ENCODE data around the gene KRT85. TPM values are rescaled to one million over a fixed set of nuclear protein-coding genes. Genes with fewer than 3 reads are reported as not detected.

The KRT85 gene
- total and polyA plus RNA-seq, 2 of the 13 experiments (the other 11 are each of a cell fraction or from before 2014, with no cell fraction given): not detected

GRCh38 chr12:52338241-52338960, 28.9 kb downstream of the KRT85 start:
- DNase-seq (ENCODE audit: low spot score) (no peak), ATAC-seq (no peak), FAIRE-seq (no peak)
- Histone ChIP-seq H3K4me3 (replicated peaks in 1 of 3; ENCODE audit: insufficient read depth in 1 of 3, low read depth in 2 of 3, low read length in 3 of 3) (no peak overlapping the region), H3K4me1 (ENCODE audit: insufficient read depth, low read length) (no peaks in the 10 kb centered on the region), H3K4me2 (ENCODE audit: low read depth, low read length) (no peak overlapping the region), H2AFZ (ENCODE audit: low read length) (no peak overlapping the region), H4K20me1 (ENCODE audit: insufficient read depth, low read length) (no peaks in the 10 kb centered on the region), H3K27me3 (ENCODE audit: control insufficient read depth in 1 of 2, insufficient read depth in 2 of 2, low read length in 2 of 2) (peaks cover 3 to 24% of the 10 kb centered on the region in 2 experiments; a peak in 2 of 5 replicates), H3K79me2 (ENCODE audit: insufficient read depth, low read length) (no peaks in the 10 kb centered on the region), H3K36me3 (replicated peaks in 1 of 2; ENCODE audit: control insufficient read depth in 1 of 2, insufficient read depth in 2 of 2, low read length in 2 of 2) (no peaks in the 10 kb centered on the region), H3K9me3 (ENCODE audit: low read length) (no peaks in the 10 kb centered on the region), H3K9ac (ENCODE audit: insufficient read depth, low read depth, low read length) (no peak overlapping the region), H3K27ac (ENCODE audit: extremely low read length, insufficient read depth, low read length) (no peak overlapping the region)
- 21% methylated on average over 10 of the region's 10 CpGs for WGBS (ENCODE audit: low lambda C conversion rate)
- intact Hi-C loops (cut with micrococcal nuclease; ENCODE audit: unreplicated experiment): no loop called here
- in situ Hi-C loops (cut with HindIII; ENCODE audit: extremely low pct_ligation_motif_present, low pct_unique_long_range_greater_than_20kb): no loop called here
- BruUV-seq (replicated peaks): no TSS peak
- CTCF ChIA-PET (ENCODE audit: low intra/inter-chr PET ratio, low total read pairs): no interaction called here
- POLR2A ChIA-PET: no interaction called here
- TF ChIP-seq ZNF672 (CRISPR knock-in tag; IDR thresholded peaks at IDR 0.05) (no peak), ZNF512 (CRISPR knock-in tag; IDR thresholded peaks at IDR 0.05) (no peak), ZNF543 (CRISPR knock-in tag; IDR thresholded peaks at IDR 0.05) (no peak), TBX3 (IDR thresholded peaks at IDR 0.05; ENCODE audit: borderline replicate concordance) (no peak), PRPF4 (IDR thresholded peaks at IDR 0.05; ENCODE audit: low read depth, low read length, poor library complexity, severe bottlenecking) (no peak)
- TF ChIP-seq, protein P1, sequence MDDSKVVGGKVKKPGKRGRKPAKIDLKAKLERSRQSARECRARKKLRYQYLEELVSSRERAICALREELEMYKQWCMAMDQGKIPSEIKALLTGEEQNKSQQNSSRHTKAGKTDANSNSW (CRISPR knock-in tag; IDR thresholded peaks at IDR 0.05; ENCODE audit: borderline replicate concordance): no peak
